GM19025 (cell line): ENCODE measurements around the gene DNAH1.

Source experiments
- ATAC-seq: cut with Tn5 transposase; IDR thresholded peaks from one replicate; pipeline ENCODE4 v1.9.1; 2021; ENCODE audit warnings: mild to moderate bottlenecking, low read depth, moderate library complexity; ENCODE audit not compliant: unreplicated experiment

DNAH1 gene

GRCh38 chr3:52310861-52311575 is 5.1 kb upstream of the DNAH1 start:
- ATAC-seq = peak; percentile 56

GRCh38 chr3:52311576-52312119 is 4.5 kb upstream of the DNAH1 start:
- ATAC-seq = no peak

GRCh38 chr3:52313188-52313773 is 2.8 kb upstream of the DNAH1 start:
- ATAC-seq = peak; percentile 5

DNA sequence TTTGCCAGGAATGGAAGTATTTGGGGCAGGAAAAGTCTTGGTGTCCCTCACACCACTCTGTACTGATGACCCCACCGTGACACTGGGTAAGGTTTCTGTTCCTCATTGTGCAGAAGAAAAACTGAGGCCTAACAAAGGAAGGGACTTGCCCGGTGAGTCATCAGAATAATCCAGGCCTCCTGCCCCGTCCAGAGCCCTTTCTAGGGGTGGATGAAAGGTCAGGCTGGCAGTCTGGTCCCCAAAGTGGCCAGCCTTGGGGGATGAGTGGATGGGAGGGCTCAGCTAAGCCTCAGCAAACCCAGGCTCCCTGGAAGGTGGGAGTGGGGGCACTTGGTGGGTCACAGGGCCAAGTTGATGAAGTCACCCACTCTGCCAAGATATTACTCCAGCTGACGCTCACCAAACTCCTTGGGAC is 2.3 kb upstream of the DNAH1 start:
- ATAC-seq = peak; percentile 81

GRCh38 chr3:52314489-52314888 is 1.6 kb upstream of the DNAH1 start:
- ATAC-seq = no peak

GRCh38 chr3:52315006-52315405 is 1.1 kb upstream of the DNAH1 start:
- ATAC-seq = no peak

- ATAC-seq = no peak
These were observed 1.3 kb downstream of the DNAH1 start for GRCh38 chr3:52317208-52318000.

DNA sequence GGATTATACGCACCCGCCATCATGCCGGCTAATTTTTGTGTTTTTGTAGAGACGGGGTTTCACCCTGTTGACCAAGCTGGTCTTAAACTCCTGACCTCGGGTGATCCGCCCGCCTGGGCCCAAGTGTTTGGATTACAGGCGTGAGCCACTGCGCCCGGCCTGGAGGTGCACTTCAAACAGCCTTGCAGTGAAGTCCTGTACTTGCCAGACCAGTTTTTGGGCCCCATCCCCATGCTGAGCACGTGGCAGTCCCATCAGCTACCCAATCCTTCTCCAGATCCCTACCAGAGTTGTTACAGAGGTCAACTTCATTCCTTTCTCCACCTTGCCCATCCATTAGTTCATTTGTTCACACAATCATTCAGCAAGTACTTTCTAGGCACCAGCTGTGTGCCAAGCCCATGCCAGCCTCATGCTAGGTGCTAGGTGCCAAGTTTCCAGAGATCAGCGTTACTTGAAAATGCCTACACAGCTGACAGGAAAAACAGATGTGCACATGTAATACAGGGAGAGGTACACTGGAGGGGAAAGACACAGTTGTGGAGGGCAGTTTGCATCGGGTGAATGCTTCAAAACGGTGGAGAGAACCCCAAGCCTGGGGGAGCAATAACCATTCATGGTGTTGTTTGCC is 2.2 kb downstream of the DNAH1 start:
- no peak for ATAC-seq

DNA sequence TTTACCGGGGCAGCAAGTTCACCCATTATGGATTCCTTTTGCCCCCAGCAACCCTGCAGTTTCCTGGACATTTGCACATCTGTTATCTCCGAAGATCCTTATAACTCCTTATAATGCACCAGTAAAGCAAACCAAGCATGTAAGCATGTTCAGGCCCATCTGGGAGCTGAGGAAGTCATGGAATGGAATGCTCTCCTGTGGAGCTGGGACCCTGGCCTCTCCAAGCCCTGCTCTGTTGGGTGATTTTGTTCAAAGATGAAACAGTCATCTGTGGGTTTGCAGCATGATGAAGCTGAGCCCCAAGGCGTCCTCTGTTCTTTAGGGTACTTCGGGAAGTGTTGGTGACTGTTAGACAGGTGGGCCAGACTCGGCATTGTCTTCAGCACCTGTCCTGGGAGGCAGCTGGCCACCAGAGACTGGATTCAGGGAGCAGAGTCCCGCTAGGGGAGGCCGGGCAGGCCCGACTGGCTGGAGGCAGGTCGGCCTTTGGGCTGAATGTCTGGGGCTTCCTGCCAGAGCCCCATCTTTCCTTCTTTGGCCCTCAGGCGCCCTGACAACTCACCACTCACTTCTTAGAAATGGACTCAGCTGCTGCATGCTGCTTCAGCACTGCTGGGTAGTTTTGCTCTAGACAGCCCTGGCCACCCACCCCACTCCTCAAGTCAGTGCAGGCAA is 3.9 kb downstream of the DNAH1 start:
- ATAC-seq = no peak

DNA sequence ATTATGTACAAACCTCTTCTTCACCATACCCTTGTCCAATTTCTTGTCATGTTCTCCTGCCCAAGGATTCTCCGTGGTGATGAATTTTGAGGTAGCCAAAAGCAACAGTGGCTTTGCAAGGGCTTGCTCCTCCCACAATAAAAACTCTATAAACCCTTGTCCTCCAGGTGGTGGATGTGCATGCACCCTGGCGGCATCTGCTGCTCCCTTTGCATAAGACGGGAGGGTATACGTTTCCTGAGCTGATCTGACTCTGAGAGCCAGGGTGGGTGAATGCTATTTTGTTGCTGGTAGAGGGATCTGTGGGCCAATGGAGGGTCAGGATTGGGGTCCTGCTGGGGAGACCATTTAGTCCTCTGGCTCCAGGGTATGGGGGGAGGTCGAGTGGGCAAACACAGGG is 5.4 kb downstream of the DNAH1 start:
- ATAC-seq = no peak

GRCh38 chr3:52322466-52322865 is 6.3 kb downstream of the DNAH1 start:
- ATAC-seq = no peak

DNA sequence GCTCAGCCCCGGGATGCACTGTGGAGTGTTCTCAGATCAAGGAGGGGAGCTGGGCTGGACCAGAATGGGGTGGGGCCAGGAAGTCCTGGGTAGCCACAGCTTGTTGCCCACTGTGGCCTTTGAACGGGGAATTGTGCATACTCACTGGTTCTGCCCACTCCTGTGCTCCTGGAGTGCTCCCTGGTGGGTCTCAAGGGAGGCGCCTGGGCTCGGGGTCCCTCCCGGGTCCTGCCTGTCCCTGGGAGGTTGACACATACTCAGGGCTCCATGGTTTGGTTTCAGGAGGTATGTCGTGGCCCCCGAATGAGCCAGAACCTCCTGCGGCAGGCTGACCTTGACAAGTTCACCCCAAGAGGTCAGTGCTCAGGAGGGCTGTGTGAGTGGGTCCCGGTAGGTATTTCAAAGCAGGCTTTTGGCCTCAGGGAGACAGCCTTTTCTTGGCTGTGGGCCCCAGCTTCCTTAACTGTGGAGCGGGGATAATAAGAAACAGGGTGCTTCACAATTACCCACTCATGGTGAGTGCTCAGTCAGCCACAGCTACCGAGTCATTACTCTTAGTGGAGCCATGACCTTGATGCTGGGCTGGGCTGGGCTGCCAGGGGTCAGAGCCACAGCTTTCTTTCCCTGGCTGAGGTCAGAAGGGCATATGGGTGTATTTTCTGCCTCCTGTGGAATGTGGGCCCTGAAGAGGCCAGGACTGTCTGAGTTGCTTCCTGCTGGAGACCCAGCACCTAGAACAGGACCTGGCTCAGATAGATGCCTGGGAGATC is 7.6 kb downstream of the DNAH1 start:
- no peak for ATAC-seq

GRCh38 chr3:52324676-52325075 is 8.6 kb downstream of the DNAH1 start:
- ATAC-seq = no peak

DNA sequence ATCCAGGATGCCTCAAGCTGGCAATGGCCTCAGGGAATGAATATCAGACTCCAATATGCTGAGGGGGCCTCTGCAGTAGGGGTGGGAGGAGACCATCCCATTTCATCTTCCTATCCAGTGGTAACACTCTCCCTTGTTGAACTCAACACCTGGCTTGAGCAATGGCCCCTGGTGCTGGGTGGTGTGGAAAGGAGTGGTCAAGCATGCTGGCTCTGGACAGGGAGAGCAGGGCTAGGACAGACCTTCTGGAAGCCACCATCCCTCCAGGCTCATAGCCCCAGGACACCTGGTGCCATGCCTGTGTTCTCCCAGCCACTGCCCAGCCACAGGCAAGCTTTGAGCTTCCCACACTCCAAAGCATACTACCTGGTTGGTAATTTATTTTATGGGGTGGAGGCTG is 9.6 kb downstream of the DNAH1 start:
- no peak for ATAC-seq

DNA sequence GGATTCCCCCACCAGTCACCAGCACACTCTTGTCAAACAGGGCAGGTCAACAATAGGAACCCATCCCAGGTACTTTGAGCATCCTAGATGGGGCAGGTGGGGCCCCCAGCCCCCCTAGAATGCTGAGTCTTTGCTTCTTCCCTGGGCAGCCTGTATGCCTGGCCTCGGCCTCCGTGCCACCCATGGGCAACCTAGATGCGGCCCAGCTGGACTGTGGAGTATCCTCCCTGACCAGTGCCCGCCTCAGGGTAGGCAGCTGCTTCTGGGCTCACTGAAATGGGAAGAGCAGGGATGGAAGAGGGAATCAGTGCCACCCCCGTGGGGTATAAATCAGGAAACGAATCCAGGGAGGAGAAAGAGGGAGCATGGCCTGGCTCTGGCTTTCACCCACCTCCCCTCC is 10.9 kb downstream of the DNAH1 start:
- ATAC-seq = no peak

DNA sequence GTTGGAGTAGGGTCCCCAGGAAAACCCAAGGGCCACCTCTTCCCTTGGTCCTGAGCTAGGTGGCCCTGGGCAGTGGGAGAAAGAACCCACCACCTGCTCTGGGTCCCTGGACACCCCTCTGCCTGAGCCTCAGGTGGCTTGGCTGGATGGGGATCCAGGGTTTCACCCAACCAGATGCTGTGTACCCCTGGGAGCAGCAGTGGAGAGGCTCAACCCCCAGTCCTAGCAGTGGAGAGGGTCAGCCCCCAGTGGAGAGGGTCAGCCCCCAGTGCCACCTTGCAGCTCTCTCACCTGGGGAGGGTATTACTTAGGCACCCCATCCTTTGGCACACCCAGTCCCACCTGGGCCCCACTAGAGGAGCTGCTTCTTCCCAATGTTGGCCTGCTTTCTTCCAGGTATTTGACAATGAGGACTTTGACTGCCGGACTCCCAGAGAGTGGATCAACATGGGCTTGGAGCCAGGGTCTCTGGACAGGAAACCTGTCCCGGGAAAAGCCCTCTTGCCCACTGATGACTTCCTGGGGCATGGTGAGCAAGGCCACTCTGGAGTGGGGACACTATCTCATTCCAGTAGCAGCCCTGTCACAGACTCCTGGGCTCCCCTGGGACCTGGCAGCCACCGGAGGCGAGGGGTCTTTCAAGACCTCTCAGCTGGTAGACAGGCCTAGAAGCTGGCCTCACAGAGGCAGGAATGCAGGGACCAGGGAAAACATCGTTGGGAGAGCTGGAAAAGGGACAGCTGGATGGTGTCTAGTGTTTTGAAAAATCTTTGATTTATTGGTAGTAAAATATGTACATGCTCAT is 11.6 kb downstream of the DNAH1 start:
- ATAC-seq = no peak

GRCh38 chr3:52328536-52329080 is 12.5 kb downstream of the DNAH1 start:
- ATAC-seq = no peak

DNA sequence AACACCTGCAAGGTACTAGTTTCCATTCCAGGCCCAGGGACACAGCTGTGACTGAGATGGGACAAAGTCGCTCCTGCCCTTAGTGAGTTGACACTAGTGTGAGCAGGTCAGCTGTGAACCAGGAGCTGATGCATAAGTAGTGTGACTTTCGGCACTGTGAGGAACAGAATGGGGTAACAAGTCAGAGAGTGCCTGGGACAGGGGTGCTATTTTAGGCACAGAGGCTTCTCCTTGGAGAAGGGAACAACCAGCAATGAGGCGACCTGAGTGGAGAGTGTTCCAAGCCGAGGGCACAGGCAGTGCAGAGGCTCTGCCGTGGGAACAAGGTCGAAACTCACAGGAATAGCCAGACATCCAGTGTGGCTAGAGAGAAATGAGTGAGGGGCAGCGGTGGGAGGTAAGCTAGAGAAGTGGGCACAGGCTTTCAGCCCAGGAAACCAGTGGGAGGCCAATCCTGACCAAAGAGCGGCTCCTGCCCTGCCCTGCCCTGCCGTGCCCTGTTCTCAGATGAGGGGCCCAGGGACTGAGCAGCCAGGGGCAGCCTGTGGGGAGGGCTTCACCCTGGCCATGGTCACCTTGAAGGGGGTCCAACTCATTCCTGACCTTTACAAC is 14.2 kb downstream of the DNAH1 start:
- no peak for ATAC-seq
